Measurements from ENCODE around the gene ANKRD33.

GRCh38 chr12:51913071-51914033, 25.4 kb downstream of the ANKRD33 start:
- TF ChIP-seq FOS (IDR thresholded peaks at IDR 0.05; ENCODE audit: low read depth, low read length) (no peak), POLR2A (IDR thresholded peaks at IDR 0.05; ENCODE audit: low read depth, low read length) (no peak), CTCF (conservative IDR thresholded peaks at IDR 0.05; ENCODE audit: low read depth, low read length) (0 out of 2 replicates have a peak, but pooled peaks have one; percentile 4), RFX5 (IDR thresholded peaks at IDR 0.05; ENCODE audit: low read depth, low read length) (no peak), BHLHE40 (IDR thresholded peaks at IDR 0.05; ENCODE audit: low read depth, low read length) (no peak), RAD21 (IDR thresholded peaks at IDR 0.05; ENCODE audit: low read length) (no peak), SMC3 (IDR thresholded peaks at IDR 0.05; ENCODE audit: low read depth, low read length) (no peak), RCOR1 (IDR thresholded peaks at IDR 0.05; ENCODE audit: insufficient replicate concordance, low read length) (no peak), CEBPB (IDR thresholded peaks at IDR 0.05; ENCODE audit: low read depth, low read length) (no peak)

Data from IMR-90 (cell line).